ENCODE results near the gene ZNF672.
"Not testable (repeated sequence)": the region's sequence is repeated elsewhere in the genome, so short reads cannot be mapped to it uniquely, and the experiment has no call there.

The ZNF672 gene

GRCh38 chr1:248837781-248838356 lies at the start of gene ZNF672:
ZNF672 (plus strand) TSS chr1:248838224; CDS start chr1:248847275, 9,051 bp downstream.
- peak; percentile 98 for DNase-seq (ENCODE audit: low read depth)

- no peak for DNase-seq (ENCODE audit: low read depth)
These were observed 49.7 kb upstream of the ZNF672 start for GRCh38 chr1:248788327-248788726.

- not testable (repeated sequence) for DNase-seq (ENCODE audit: low read depth)
These were observed 48.7 kb upstream of the ZNF672 start for GRCh38 chr1:248789337-248789736.

GRCh38 chr1:248790456-248790855 lies 47.6 kb upstream of the ZNF672 start:
- DNase-seq (ENCODE audit: low read depth): no peak

- no peak for DNase-seq (ENCODE audit: low read depth)
These were observed 47.0 kb upstream of the ZNF672 start for GRCh38 chr1:248791010-248791409.

- no peak for DNase-seq (ENCODE audit: low read depth)
These were observed 45.7 kb upstream of the ZNF672 start for GRCh38 chr1:248792342-248792741.

GRCh38 chr1:248793592-248793991 lies 44.4 kb upstream of the ZNF672 start:
- no peak for DNase-seq (ENCODE audit: low read depth)

GRCh38 chr1:248794663-248795062 lies 43.4 kb upstream of the ZNF672 start:
- DNase-seq (ENCODE audit: low read depth): not testable (repeated sequence)

- DNase-seq (ENCODE audit: low read depth): no peak
These were observed 39.2 kb upstream of the ZNF672 start for GRCh38 chr1:248798791-248799190.

- DNase-seq (ENCODE audit: low read depth): no peak
These were observed 37.6 kb upstream of the ZNF672 start for GRCh38 chr1:248800459-248800858.

- DNase-seq (ENCODE audit: low read depth): no peak
These were observed 35.6 kb upstream of the ZNF672 start for GRCh38 chr1:248802454-248802853.

- not testable (repeated sequence) for DNase-seq (ENCODE audit: low read depth)
These were observed 34.5 kb upstream of the ZNF672 start for GRCh38 chr1:248803501-248803900.

GRCh38 chr1:248804771-248805681 lies 33.0 kb upstream of the ZNF672 start:
- no peak for DNase-seq (ENCODE audit: low read depth)

GRCh38 chr1:248805876-248806275 lies 32.1 kb upstream of the ZNF672 start:
- no peak for DNase-seq (ENCODE audit: low read depth)

- peak; percentile 34 for DNase-seq (ENCODE audit: low read depth)
These were observed 30.8 kb upstream of the ZNF672 start for GRCh38 chr1:248807067-248807737.

- DNase-seq (ENCODE audit: low read depth): no peak
These were observed 29.1 kb upstream of the ZNF672 start for GRCh38 chr1:248808876-248809275.

GRCh38 chr1:248810000-248810726 lies 27.9 kb upstream of the ZNF672 start:
- no peak for DNase-seq (ENCODE audit: low read depth)

GRCh38 chr1:248810727-248811513 lies 27.1 kb upstream of the ZNF672 start:
- DNase-seq (ENCODE audit: low read depth): peak; percentile 18

- no peak for DNase-seq (ENCODE audit: low read depth)
These were observed 26.2 kb upstream of the ZNF672 start for GRCh38 chr1:248811514-248812490.
